ENCODE data around the gene MAP2K5. TPM values are rescaled to one million over a fixed set of nuclear protein-coding genes. Genes with fewer than 3 reads are reported as not detected.

MAP2K5 gene
- total RNA-seq, 1 donor from 2014 or later, result 29.0 TPM

DNA sequence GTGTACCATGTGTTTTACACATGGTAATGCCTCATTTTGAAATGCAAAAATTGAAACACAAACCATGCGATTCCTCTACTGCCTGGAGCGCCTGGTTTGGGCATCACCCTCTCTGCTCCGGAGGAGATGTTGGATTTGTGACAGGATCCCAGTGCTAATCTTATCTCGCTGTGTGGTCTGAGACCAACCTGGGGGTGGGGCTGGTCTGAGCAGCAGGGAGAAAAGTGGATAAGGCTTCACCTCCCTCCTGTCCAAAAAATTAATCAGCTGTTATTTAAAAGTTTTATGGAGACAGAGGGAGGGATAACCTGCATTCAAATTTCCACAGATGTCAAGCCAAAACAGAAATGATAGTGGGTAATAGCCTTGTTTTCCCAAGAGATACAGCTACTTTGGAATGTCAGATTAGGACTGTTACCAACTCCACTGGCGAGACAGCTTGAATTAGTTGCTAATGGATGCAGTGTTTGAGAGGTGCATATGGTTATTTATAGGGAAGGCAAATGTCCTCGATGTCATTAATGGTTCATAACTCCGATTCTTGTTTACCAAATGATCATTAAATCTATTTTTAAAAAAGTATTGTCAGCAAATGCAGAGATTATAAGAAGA lies 228.8 kb downstream of the MAP2K5 start:
- H3K27ac Mint-ChIP-seq (ENCODE audit: unreplicated experiment), result peak overlapping the region; percentile 95
- peaks cover 4% of the 10 kb centered on the region for H3K9me3 Mint-ChIP-seq (ENCODE audit: unreplicated experiment)
- peaks cover 2% of the 10 kb centered on the region for H3K27me3 Mint-ChIP-seq (ENCODE audit: unreplicated experiment)
- peak; percentile 36 for DNase-seq
- TF ChIP-seq, protein P1, sequence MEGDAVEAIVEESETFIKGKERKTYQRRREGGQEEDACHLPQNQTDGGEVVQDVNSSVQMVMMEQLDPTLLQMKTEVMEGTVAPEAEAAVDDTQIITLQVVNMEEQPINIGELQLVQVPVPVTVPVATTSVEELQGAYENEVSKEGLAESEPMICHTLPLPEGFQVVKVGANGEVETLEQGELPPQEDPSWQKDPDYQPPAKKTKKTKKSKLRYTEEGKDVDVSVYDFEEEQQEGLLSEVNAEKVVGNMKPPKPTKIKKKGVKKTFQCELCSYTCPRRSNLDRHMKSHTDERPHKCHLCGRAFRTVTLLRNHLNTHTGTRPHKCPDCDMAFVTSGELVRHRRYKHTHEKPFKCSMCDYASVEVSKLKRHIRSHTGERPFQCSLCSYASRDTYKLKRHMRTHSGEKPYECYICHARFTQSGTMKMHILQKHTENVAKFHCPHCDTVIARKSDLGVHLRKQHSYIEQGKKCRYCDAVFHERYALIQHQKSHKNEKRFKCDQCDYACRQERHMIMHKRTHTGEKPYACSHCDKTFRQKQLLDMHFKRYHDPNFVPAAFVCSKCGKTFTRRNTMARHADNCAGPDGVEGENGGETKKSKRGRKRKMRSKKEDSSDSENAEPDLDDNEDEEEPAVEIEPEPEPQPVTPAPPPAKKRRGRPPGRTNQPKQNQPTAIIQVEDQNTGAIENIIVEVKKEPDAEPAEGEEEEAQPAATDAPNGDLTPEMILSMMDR (IDR thresholded peaks at IDR 0.05; ENCODE audit: partially characterized antibody, unreplicated experiment), result no peak
- peak overlapping the region; percentile 64 for H3K4me3 Mint-ChIP-seq (ENCODE audit: unreplicated experiment)
- H3K36me3 Mint-ChIP-seq (ENCODE audit: unreplicated experiment), result no peaks in the 10 kb centered on the region
- peaks cover 75% of the 10 kb centered on the region for H3K4me1 Mint-ChIP-seq (ENCODE audit: low read depth, unreplicated experiment)

DNA sequence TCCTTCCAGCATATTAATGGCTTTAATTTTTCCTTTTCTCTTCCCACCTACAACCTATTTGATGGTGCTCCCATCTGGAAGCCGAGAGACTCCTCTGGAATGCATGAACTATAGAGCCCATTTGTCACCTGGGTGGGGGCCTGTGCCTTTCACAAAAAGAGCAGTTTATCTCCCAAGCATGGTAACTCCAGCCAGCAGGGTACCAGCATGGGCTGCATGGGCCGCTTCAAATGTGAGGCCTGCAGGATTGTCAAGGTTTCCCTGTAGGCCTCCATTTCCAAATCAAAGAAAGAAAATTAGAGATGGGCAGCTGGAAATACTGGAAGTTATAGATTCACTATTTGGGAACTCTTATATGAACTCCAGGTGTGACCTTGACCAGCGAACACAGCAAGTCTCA lies 232.1 kb downstream of the MAP2K5 start:
- H3K9me3 Mint-ChIP-seq (ENCODE audit: unreplicated experiment), result peaks cover 2% of the 10 kb centered on the region

DNA sequence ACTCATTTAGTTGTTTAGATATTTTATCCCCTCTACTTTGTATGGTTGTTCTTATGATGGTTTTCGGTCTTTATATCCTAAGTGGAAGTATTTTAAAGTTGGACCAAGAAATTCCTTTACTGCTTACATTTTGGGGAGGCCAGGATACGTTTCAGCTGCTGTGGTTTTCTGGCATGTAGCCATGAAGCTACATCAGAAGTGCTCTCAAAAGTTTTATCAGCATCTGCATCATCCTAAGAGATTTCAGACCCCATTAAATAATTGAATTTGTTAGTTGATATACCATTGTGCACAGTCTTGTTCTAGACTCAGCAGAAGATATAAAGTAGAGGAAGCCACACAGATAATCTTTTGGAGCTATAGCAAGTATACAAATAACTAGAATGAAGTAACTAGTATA lies 232.7 kb downstream of the MAP2K5 start:
- H3K36me3 Mint-ChIP-seq (ENCODE audit: unreplicated experiment), result no peaks in the 10 kb centered on the region

More for the DNA sequence above, 232.1 kb downstream of the MAP2K5 start:
- no peak for DNase-seq
- TF ChIP-seq, protein P1 (IDR thresholded peaks at IDR 0.05; ENCODE audit: partially characterized antibody, unreplicated experiment), result no peak
- H3K27me3 Mint-ChIP-seq (ENCODE audit: unreplicated experiment), result peaks cover 4% of the 10 kb centered on the region
- no peak overlapping the region for H3K27ac Mint-ChIP-seq (ENCODE audit: unreplicated experiment)
- H3K4me3 Mint-ChIP-seq (ENCODE audit: unreplicated experiment), result peak overlapping the region; percentile 23
- H3K4me1 Mint-ChIP-seq (ENCODE audit: low read depth, unreplicated experiment), result peaks cover 68% of the 10 kb centered on the region
- no peaks in the 10 kb centered on the region for H3K36me3 Mint-ChIP-seq (ENCODE audit: unreplicated experiment)

DNA sequence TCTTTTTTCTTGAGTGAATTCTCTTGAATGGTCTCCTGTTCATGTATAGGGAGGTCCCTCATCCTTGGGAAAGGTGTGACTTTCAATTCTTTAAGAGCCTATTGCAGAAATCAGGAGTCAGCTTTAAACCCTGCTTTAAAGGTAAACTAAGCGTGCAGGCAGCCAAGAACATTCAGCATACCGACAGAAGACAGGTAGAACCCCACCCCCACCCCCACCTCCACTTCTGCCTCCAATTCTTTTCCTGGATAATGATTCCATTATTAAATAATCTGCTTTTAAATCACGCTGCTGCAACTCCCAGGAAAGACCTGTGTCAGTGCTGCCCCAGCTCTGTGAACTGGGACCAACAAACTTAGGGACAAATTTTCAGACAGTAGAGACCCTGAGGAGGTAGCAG lies 233.5 kb downstream of the MAP2K5 start:
- H3K27me3 Mint-ChIP-seq (ENCODE audit: unreplicated experiment), result peaks cover 2% of the 10 kb centered on the region
- H3K9me3 Mint-ChIP-seq (ENCODE audit: unreplicated experiment), result no peaks in the 10 kb centered on the region
- peak overlapping the region; percentile 10 for H3K27ac Mint-ChIP-seq (ENCODE audit: unreplicated experiment)
- TF ChIP-seq, protein P1 (IDR thresholded peaks at IDR 0.05; ENCODE audit: partially characterized antibody, unreplicated experiment), result no peak
- peaks cover 70% of the 10 kb centered on the region for H3K4me1 Mint-ChIP-seq (ENCODE audit: low read depth, unreplicated experiment)
- H3K4me3 Mint-ChIP-seq (ENCODE audit: unreplicated experiment), result no peak overlapping the region
- DNase-seq, result no peak
- H3K36me3 Mint-ChIP-seq (ENCODE audit: unreplicated experiment), result no peaks in the 10 kb centered on the region

More for the DNA sequence above, 232.7 kb downstream of the MAP2K5 start:
- no peak for DNase-seq
- Mint-ChIP-seq H3K9me3 (ENCODE audit: unreplicated experiment) (no peaks in the 10 kb centered on the region), H3K4me1 (ENCODE audit: low read depth, unreplicated experiment) (peaks cover 68% of the 10 kb centered on the region), H3K27me3 (ENCODE audit: unreplicated experiment) (peaks cover 3% of the 10 kb centered on the region), H3K27ac (ENCODE audit: unreplicated experiment) (no peak overlapping the region), H3K4me3 (ENCODE audit: unreplicated experiment) (no peak overlapping the region)
- TF ChIP-seq, protein P1 (IDR thresholded peaks at IDR 0.05; ENCODE audit: partially characterized antibody, unreplicated experiment), result no peak

DNA sequence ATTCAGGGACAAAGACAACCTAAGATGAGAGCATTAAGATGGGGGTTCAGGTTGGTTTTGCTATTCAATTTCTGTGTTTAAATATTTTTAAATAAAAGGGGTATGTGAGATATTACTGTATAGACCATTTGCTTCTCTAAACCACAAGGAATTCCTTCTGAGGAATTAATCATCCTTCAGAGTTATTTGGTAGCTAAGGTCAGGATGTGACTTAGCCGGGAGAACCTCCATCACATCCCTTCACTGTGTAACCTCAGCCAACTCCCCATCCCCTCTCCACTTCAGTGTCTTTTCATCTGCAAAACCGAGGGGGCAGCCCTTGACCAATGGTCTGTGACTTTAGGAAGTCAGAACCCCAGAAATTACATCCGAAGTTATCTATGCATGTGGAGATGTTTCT lies 234.1 kb downstream of the MAP2K5 start:
- no peak overlapping the region for H3K4me3 Mint-ChIP-seq (ENCODE audit: unreplicated experiment)
- H3K9me3 Mint-ChIP-seq (ENCODE audit: unreplicated experiment), result no peaks in the 10 kb centered on the region
- no peaks in the 10 kb centered on the region for H3K36me3 Mint-ChIP-seq (ENCODE audit: unreplicated experiment)
- H3K27ac Mint-ChIP-seq (ENCODE audit: unreplicated experiment), result peak overlapping the region; percentile 10
- DNase-seq, result no peak
- TF ChIP-seq, protein P1 (IDR thresholded peaks at IDR 0.05; ENCODE audit: partially characterized antibody, unreplicated experiment), result no peak
- H3K27me3 Mint-ChIP-seq (ENCODE audit: unreplicated experiment), result peaks cover 2% of the 10 kb centered on the region
- peaks cover 70% of the 10 kb centered on the region for H3K4me1 Mint-ChIP-seq (ENCODE audit: low read depth, unreplicated experiment)
